ENCODE results near the gene HDAC4. TPM values are rescaled to one million over a fixed set of nuclear protein-coding genes. Genes with fewer than 3 reads are reported as not detected.

The HDAC4 gene
- polyA plus RNA-seq, 1 experiment, result 4.4 TPM

- Histone ChIP-seq H3K36me3 (ENCODE audit: control insufficient read depth, insufficient read depth, low read length) (no peaks in the 10 kb centered on the region), H3K4me3 (ENCODE audit: low read depth, low read length) (no peak overlapping the region), H3K27me3 (ENCODE audit: control insufficient read depth, insufficient read depth, low read length) (no peaks in the 10 kb centered on the region)
- ChIA-PET CTCF (no interaction called here), POLR2A (no interaction called here)
- DNase-seq (ENCODE audit: low read depth), result no peak
- no peak for TF ChIP-seq CTCF (IDR thresholded peaks at IDR 0.05; ENCODE audit: insufficient read depth, low read depth, low read length)
Measured at GRCh38 chr2:239241431-239241960, 159.3 kb downstream of the HDAC4 start.

GRCh38 chr2:239240414-239240881 lies 160.4 kb downstream of the HDAC4 start:
- Histone ChIP-seq H3K4me3 (ENCODE audit: low read depth, low read length) (no peak overlapping the region), H3K27me3 (ENCODE audit: control insufficient read depth, insufficient read depth, low read length) (no peaks in the 10 kb centered on the region), H3K36me3 (ENCODE audit: control insufficient read depth, insufficient read depth, low read length) (no peaks in the 10 kb centered on the region)
- TF ChIP-seq CTCF (IDR thresholded peaks at IDR 0.05; ENCODE audit: insufficient read depth, low read depth, low read length), result no peak
- POLR2A ChIA-PET, result no interaction called here
- DNase-seq (ENCODE audit: low read depth), result no peak
- CTCF ChIA-PET, result no interaction called here

- no peak overlapping the region for H3K4me3 ChIP-seq (ENCODE audit: low read depth, low read length)
- ChIA-PET CTCF (no interaction called here), POLR2A (no interaction called here)
- H3K27me3 ChIP-seq (ENCODE audit: control insufficient read depth, insufficient read depth, low read length), result no peaks in the 10 kb centered on the region
- DNase-seq (ENCODE audit: low read depth), result no peak
- TF ChIP-seq CTCF (IDR thresholded peaks at IDR 0.05; ENCODE audit: insufficient read depth, low read depth, low read length), result no peak
- no peaks in the 10 kb centered on the region for H3K36me3 ChIP-seq (ENCODE audit: control insufficient read depth, insufficient read depth, low read length)
Measured at GRCh38 chr2:239239607-239240413, 161.0 kb downstream of the HDAC4 start.

- Histone ChIP-seq H3K4me3 (ENCODE audit: low read depth, low read length) (no peak overlapping the region), H3K36me3 (ENCODE audit: control insufficient read depth, insufficient read depth, low read length) (no peaks in the 10 kb centered on the region), H3K27me3 (ENCODE audit: control insufficient read depth, insufficient read depth, low read length) (no peaks in the 10 kb centered on the region)
- no peak for DNase-seq (ENCODE audit: low read depth)
- no peak for TF ChIP-seq CTCF (IDR thresholded peaks at IDR 0.05; ENCODE audit: insufficient read depth, low read depth, low read length)
- ChIA-PET POLR2A (no interaction called here), CTCF (interaction anchor here (1.2 kb wide), 1 partner anchor 17 kb away, joined by 3 read pairs; no protein-coding TSS in a partner anchor)
Measured at GRCh38 chr2:239238839-239239606, 161.8 kb downstream of the HDAC4 start.

- ChIA-PET CTCF (interaction anchor here (1.2 to 1.3 kb wide), 2 partner anchors 11 to 16 kb away, joined by 3 read pairs; no protein-coding TSS in a partner anchor), POLR2A (no interaction called here)
- Histone ChIP-seq H3K27me3 (ENCODE audit: control insufficient read depth, insufficient read depth, low read length) (no peaks in the 10 kb centered on the region), H3K36me3 (ENCODE audit: control insufficient read depth, insufficient read depth, low read length) (no peaks in the 10 kb centered on the region), H3K4me3 (ENCODE audit: low read depth, low read length) (no peak overlapping the region)
- TF ChIP-seq CTCF (IDR thresholded peaks at IDR 0.05; ENCODE audit: insufficient read depth, low read depth, low read length), result no peak
- DNase-seq (ENCODE audit: low read depth), result no peak
Measured at GRCh38 chr2:239238381-239238780, 162.4 kb downstream of the HDAC4 start.
